Lower leg skin (tissue), 3 donors: Measurements from ENCODE around the gene AGRN.

ENCODE experiments used
- CTCF ChIP-seq, 3 donors: fragments of 450-650 bp; IDR thresholded peaks; one replicate each; pipeline ENCODE4 v1.5.1; 2016; ENCODE audit warnings: antibody characterized with exemption in 3 of 3, mild to moderate bottlenecking in 3 of 3, moderate library complexity in 2 of 3
- POLR2A ChIP-seq, 2 donors: fragments of 450-650 bp; IDR thresholded peaks; one replicate each; pipeline ENCODE4 v1.6.1; 2016 to 2017; ENCODE audit warnings: antibody characterized with exemption in 2 of 2, mild to moderate bottlenecking in 1 of 2, moderate library complexity in 1 of 2

DNA sequence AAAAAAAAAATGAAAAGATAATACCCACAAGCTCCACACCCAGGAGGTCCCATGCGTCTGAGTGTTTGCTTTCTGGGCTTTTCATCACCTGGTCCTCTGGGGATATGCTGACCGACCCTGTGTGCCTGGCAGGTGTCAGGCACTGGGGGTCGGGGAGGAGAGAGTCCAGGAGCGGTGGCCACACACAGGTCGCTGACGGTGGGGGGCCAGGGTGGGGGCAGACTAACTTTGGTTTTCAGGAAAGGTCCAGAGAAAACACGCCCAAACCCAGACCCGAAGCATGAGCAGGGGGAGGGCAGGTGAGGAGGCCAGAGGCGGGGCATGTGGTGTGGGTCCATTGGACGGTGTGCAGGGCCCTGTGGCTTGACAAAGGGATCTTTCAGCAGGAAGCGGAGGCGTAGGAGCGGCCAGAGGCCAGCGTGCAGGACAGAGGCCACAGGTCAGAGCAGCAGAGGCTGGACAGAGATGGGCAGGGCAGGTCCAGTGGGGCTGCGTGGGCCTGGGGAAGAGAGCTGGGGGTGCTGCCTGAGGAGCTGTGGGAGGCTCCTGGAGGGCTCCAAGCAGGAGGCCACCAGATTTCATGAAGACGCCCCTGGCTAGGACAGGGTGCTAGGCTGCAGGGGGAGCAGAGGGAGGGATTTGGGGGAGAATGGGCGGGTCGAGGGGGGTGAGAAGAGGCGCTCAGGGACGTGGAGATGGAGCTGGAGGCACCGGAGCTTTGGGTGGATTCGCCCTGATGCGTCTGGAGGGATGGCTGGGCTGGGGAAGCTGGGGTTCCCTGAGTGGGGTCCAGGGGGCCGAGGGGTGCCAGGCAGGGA is 38.4 kb downstream of the AGRN start:
- TF ChIP-seq CTCF (IDR thresholded peaks at IDR 0.05) (no peak), POLR2A (IDR thresholded peaks at IDR 0.05) (no peak)
